Pons (tissue), 1 donor: ENCODE measurements around the gene DMAC2.
"Not testable (repeated sequence)": the region's sequence is repeated elsewhere in the genome, so short reads cannot be mapped to it uniquely, and the experiment has no call there.

ENCODE experiments used
- DNase-seq: peaks from one replicate; pipeline ENCODE4 v3.0.0-alpha.2; 2016; ENCODE audit warnings: low spot score

Gene DMAC2

DNA sequence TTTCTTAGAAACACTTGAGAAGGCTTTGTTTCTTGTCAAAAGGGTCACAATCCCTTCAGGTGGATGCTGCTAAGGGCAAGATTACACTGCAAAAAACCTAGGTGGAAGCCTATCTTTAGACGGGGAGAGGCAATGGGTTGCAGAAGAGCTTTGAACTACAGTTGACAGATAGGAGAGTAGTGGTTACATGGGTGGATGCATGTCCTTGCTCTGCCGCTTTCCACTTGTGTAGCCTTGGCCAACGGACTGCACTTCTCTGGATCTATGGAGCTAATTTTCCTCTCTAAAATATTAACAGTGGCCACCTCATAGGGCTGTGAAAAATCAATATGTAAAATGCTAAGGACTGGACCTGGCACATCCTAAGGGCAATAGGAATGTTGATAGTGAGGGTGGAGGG is 41.1 kb downstream of the DMAC2 start:
- DNase-seq, result no peak

DNA sequence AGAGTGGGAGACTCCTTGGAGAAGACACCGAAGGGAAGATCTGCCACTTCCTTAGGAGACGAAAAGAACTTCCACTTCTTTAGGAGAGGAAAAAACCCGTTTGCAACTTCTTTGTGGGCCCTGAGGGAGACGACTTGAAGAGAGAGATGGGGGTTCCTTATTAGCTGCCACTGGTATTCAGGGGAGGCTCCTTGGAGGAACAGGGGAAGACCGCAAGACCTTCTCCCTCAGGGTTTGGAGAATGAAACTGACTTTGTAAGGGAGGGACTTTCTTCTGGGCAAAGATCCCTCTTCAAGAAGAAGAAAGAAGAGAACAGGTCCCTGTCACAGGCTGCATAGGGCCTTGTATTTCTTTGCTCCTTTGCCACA is 41.7 kb downstream of the DMAC2 start:
- no peak for DNase-seq

DNA sequence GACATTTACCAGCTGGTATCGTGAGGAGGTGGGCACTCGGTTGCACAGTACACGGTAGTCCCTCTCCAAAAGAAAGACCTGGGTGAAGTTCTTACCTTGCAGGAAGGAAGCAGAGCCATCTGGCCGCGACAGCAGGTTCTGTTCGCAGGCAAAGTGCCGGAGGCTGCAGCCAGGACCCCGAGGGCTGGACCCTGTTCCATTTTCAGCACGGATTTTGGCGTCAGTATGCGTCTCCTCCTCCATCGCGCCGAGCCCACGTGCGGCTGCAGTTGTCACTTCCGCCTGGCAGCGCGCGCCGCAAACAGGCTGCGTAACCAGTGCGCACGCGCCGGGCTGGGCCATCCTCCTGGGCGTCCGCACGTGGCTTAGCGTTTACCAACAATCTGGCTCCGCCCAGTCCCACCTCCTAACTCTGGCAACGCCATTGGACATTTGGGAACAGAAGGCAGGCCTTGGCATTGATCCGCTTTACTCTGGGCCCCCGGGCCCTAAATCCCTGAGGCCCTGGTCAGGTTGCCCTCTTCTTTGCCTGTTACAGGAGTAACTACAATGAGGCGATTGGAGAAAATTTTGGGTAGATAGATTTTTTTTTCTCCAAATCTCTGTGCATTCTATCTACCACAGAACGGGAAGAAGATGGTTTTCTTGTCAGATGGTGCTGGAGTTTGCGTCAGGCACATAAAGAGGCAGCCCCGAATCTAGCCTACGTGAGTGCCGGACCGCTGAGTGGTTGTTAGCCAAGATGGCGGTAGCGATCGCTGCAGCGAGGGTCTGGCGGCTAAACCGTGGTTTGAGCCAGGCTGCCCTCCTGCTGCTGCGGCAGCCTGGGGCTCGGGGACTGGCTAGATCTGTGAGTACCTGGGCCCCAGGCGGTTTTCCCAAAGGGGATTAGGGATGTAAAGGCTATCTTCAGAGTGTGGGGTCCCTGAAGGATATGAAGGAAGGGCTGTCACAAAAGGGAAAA is 42.3 kb downstream of the DMAC2 start, which contains the start of the genes BCKDHA and EXOSC5:
Gene BCKDHA, plus strand, starts transcription at position 733 of the 964 bp plus-strand sequence. Its CDS starts 10 bp downstream, at position 743.
Gene EXOSC5, minus strand, starts transcription at position 274 of the 964 bp plus-strand sequence. Its CDS starts 31 bp downstream, at position 243.
- peak; percentile 100 for DNase-seq

DNA sequence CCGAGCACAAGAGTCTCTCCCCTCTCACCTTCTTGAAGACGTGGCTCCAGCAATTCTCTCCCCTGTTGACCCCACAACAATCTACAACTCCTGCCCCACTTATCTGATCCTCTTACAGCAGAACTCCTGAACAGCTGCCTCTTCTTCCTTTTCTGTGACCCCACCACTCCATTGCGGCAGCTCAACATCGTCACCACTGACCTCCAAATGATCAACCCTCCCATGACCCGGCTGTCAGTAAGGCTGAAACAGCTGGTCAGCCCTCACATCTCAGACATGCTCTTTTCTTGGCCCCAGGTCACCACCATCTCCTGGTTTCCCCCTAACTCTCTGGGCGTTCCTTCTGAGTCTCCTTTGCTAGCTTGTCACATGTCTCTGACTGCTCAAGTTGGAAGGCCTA is 44.4 kb downstream of the DMAC2 start:
- no peak for DNase-seq

DNA sequence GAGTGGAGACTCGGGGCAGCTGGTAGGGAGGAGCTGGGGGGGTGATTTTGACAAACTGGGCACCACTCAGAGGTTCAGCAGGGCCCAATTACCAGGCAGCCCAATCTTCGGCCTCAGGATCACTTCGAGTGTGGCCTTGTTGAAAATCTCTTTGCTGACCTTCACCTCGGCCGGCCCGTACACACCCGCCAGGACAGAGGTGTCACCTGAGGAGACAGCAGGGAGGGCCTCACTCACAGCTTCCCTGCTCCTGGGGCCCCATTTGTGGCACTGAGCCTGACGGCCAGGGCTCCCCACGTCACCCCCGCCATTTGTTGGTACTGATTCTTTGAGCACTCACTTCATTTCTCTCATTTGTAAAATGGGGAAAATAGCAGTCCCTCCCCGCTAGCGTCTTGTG is 46.9 kb downstream of the DMAC2 start:
- DNase-seq, result no peak

DNA sequence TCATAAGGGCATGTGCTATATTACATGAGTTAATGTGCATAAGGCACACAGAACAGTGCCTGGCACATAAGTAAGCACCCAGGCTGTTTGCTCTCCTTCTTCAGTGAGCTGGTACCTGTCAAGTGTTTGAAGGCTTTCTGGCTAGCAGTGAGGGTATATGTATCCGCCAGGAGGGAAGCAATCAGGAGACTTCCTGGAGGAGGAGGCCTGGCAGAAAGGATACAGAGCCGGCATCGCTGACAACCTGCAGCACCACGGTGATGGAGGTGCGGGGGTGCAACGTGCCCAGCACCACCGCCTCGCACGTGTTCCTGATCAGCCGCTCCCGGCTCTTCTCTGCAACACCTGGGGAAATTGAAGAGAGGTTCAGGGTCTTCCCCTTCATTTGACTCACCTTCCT is 48.1 kb downstream of the DMAC2 start:
- DNase-seq, result no peak

DNA sequence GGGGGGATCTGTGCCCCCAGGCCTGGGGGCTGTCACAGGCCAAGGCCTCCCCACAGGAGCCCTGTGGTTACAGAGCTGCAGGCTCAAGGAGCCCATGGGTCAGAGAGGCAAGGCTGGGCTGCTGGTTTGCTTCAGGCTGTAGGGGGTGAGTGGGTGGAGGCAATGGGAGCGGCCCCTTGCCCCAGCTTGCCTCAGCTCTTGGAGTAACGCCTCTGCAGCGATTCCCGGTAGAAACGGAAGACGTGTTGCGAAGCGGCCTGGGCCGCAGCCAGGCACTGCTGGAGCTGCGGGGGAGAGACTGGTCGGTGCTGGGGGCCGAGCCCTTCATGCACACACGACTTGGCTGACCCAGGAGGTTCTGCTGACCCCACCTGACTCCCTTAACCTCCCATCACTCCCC is 53.3 kb downstream of the DMAC2 start:
- no peak for DNase-seq

DNA sequence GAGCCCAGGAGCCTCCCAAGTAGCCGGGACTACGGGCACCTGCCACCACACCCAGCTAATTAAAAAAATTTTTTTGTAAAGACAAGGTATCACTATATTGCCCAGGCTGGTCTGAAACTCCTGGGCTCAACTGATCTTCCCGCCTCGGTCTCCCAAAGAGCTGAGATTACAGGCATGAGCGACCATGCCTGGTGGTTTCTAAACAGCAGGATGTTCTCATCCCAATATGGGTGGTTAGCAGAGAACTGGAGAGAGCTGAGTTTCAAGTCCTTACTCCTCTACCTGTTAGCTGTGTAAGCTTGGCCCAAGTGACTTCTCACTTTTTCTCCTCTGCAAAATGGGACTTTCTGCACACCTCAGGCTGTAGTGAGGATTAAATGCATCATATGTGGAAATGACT is 55.4 kb downstream of the DMAC2 start:
- no peak for DNase-seq

DNA sequence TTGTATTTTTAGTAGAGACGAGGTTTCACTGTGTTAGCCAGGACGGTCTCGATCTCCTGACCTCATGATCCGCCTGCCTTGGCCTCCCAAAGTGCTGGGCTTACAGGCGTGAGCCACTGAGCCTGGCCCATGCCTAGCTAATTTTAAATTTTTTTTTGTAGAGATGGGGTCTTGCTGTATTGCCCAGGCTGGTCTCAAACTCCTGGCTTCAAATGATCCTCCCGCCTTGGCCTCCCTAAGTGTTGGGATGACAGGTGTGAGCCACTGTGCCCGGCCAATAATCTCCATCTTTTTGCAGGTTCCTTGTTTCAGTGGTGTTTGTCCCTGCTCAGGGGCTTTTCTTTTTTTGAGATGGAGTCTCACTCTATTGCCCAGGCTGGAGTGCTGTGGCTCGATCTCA is 58.2 kb downstream of the DMAC2 start:
- DNase-seq, result not testable (repeated sequence)
